ENCODE results near the gene KCNK5.

KCNK5 gene

DNA sequence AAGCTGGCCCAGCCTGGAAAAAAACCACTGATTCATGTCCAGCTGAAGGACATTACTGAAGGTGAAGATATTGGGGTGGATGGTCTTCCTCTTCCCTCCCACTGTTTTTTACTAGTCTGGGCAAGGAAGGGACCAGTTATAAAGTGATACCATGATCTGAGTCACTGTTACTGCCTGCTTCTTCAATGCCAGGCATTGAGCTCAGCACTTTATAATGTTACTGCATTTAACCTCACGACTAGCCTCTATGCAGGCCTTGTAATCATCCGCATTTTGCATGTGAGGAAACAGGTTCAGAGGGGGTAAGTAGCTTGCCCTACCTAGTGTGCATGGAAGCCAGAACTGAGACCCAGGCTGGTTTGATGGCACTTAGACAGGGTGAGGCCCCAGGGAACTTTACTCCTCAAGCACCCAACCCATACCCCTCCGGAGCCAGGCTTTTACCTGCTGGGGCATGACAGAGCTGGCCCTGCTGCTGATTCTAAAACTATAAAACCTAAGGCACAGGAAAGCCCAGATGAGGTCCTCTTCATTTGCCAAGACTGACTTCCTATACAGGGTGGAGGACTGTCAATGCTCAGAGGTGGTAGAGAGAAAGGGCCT is 11.0 kb upstream of the KCNK5 start:
- no peak for DNase-seq

DNA sequence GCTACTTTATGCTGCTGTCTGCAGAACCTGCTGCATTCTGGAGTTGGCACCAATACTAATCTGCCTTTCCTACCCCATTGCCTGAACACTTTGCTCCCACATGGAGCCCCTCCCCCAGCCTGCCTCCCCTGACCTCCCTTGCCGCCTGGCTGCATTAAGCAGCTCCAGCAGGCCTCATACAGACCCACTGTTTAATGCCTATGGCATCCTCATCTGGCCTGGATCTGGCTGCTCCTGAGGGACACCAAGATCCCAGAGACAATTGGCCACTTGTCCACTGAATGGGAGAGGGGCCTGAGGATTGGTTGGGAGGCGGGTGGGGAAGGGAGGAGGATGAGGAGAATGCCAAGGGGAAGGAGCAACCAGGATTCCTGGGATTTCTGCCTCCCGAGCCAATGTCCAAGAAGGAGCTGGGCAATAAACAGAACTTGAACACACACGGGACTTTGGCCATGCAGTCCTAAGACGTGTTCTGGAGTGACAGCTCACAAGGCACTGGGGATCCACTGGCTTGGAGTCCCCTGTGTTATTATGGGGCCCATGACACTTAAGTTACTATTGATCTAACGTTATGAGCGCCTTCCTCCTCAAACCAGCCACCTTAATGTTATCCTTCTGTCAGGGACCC is 10.4 kb upstream of the KCNK5 start:
- DNase-seq, result no peak

DNA sequence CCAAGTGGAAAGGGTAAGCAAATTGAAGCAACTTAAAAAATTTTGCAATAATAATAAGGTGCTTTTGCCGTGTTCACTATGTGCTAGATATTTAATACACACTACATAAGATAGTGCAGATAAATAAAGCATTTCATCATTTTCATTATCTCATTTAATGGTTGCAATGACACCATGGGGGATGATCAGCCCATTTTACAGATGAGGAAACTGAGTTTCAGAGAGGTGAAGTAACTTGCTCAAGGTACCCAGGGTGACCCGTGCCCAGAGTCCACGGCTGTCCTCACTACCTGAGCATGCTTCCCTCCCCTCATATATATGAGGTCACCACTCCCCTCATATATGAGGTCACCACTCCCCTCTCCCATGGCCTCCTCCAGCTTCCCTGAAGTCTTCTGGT is 7.5 kb upstream of the KCNK5 start:
- no peak for DNase-seq

DNA sequence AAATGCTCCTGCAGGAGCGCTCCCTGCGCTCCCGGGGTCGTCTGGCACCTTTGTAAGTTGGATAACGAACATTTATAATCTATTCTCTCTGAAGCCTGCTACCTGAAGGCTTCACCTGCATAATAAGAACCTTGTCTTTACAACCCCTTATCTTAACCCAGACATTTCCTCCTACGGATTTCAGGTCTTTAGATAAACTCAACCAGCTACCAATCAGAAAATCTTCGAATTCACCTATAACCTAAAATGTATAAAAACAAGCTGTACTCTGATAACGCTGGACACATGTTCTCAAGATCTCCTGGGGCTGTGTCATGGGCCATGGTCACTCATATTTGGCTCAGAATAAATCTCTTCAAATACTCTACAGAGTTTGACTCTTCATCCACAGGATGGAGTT is 4.1 kb upstream of the KCNK5 start:
- DNase-seq, result no peak

DNA sequence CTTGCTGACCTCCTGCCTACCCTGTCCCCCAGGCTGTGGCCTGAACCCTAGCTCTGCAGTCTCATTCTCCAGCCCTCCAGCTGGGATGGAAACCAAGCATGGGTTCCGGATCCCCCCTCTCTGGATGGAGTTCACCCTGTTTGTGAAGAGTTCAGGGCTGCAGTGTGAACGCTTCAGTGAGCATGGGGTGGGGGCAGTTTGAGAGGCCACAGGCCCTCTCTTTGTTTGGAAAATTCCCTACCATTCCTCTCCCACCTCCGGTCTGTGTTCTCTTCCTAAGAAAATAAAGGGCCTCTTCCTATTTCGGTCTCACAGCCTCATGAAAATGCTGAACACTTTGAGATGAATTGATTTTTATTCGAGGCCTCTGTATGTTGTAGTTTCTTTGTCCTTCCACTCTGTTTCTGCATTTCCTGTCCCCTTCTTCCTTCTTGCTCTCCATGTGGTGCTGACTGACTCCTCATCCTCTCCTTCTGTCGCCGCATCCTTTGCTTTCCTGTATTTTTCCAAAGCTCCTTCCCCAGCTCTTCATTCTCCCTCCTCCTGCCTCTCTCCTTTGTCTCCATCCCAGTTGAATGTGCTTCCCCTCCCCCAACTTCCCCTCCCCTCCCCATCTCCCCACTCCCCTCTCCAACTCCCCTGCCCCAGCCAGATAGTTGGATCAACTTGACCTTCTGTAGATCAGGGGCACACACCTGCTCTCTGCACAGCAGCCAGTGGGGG is 2.4 kb upstream of the KCNK5 start:
- DNase-seq, result no peak

DNA sequence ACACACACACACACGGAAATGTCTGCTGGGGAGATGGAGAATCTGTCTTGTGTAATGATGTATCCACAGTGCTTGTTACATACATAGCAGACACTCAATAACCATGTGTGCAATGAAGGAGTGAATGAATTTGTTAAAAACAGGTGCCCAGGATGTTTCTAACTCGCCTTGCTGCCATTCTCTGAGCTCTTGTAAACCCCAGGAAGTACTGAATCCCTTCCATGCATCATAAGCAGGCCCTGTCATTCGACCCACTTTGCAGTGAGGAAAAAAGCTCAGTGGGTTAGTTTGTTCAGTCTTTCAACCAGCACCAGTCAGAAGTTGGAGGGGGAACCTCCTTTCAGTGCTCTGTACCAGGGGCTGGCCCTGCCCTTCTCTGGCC is 1.4 kb upstream of the KCNK5 start:
- DNase-seq, result no peak

DNA sequence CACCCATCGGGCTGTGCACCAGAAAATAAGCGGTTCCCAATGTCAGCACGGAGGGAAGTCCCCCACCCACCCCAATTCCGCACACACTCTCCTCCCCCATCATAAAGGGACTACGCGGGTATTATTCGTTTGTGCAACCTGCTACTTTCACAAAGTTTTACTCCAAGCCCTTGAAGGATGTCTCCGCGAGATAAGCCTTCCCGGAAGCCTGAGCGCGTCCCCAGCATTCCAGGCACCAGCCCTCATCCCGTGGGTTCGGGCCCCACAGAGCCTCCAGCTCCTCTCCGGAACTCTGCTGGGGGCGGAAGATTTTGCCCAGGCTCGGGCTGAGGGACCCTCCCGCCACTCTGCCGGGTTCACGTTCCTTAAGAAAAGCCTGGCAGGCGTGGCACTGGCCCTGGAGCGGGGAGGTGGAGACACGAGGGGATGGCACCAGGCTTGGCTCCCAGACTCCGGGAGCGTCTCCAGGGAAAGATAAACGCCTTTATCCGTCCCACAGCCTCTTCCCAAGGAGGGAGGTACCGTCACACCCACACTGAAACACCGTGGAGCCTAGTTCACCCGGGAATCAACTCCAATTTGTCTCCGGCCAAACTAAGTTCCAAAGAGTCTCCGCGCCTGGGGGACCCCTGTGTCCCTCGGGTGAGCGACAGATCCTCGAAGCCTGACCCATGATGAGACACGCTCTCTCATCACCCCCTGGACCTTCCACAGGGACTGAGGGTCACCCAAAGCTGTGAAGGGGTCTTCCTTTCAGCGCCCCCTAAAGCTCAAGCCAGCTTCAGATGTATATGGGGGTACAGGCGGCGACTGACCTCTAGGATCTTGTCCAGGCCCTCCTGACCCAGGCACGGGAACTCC is 934 bp downstream of the KCNK5 start:
- DNase-seq, result no peak

DNA sequence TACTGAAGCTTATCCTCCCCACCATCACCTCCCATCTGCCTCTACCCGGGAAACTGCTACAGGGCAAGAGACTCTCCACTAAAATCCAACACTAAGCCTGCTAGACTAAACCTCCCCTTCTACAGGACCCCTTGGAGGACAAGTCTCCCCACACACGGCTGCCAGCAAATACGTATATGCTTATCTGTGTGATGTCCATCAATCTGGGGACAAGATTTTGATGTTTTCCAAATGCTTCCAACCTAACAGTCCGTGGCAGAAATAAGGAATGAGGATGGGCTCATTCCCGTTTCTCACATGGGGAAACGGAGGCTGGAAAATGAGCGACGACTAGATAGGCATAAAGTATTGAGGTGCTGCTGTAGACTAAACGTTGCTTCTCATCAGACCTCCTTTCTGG is 1.8 kb downstream of the KCNK5 start:
- no peak for DNase-seq

DNA sequence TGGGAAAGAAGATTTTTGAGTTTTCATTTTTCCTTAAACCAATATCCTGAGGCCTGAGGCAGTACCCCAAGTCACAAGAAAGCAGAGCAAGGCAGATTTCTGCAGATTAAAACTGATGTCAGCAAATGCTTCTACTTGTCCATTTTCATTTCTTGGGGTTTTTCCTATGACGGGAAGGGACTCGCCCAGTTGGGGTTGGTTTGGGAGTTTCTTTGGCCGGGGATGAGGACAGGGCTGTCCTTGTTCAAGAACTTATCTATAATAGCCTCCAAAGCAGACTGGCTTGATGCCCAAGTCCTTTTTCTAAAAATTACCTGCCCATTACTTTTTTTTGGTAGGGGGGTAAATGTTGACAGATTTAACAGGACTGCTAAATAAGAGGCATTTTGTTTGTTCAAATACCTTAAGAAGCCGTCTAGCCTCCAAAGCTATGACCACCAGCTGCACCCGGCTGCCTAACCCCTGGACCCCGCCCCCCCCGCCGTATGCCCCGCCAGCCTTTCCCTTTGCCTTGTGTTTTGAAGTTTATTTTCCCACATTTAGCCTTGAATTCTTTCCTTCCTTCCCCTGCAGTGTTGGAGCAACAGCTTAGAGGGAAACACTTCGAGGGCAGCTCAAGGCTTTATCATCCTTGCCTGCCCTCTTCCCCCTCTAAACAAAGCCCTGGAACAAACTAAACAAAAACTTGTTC is 2.5 kb downstream of the KCNK5 start:
- no peak for DNase-seq

DNA sequence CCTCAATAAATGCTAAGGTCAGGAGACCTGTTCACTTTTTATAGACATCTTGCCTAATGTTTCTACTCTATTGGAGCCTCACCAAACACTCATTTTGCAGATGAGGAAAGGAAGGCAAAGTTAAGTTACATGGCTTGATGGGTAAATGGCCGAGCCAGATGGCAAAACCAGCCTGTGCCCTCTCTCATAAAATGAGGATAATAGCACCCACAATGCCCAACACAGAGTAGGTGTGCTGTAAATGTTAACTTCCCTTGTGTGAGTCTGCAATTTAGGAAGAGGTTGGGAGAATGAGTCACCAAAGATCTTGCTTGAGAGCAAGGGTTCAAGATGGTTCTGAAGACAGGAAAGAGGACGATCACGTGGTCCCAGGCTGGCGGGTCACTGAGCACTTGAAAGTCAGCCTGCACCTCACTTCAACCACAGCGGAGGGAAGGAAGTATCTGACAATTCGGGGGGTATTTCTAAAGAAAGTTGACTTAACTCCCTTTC is 3.3 kb downstream of the KCNK5 start:
- DNase-seq, result no peak

DNA sequence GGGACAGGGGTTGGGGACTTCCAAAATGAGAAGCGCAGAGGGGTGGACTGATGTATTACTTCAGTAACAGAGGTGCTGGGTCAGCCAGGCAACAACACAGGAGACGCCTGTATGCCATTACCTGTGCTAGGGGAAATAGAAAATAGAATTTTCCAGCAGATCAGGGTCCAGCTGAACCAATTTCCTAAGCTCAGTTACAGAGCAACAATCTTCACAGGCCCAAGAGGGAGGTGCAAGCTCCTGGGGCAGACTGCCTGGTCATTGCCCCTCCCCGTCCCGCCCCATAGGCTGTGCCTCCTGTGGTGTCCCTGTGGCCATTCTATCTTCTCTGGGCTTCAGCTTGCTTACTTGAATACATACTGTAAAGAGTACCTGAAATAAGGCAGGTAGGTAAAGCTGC is 3.7 kb downstream of the KCNK5 start:
- DNase-seq, result no peak

DNA sequence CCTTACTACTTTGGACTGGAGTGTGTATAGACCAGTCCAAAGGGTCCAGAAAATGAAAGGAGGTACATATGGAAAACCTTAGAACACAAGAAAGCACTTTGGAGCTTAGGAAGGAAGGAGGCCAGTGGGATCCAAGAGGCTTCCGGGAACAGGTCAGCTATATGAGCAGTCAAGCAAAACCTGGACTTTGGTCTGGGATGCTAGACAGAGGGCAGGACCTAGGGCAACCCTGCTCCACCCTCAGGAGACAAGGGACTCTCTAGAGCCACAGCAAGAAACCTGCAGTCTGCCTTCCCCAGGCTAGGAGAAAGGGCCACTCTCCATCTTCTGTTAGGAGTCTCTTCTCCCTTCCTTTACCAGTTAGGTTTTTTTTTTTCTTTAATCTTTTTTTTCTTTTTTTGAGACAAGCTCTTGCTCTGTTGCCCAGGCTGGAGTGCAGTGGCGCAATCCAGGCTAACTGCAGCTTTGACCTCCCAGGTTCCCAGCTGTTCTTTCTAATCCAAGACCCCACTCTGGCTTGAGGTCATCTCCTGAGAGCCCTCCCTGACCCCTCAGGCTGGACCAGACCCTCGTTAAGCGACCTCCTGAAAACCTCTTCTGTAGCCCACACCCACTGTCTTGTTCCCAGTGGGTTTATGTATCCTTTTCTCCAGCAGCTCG is 4.6 kb downstream of the KCNK5 start:
- DNase-seq, result no peak

DNA sequence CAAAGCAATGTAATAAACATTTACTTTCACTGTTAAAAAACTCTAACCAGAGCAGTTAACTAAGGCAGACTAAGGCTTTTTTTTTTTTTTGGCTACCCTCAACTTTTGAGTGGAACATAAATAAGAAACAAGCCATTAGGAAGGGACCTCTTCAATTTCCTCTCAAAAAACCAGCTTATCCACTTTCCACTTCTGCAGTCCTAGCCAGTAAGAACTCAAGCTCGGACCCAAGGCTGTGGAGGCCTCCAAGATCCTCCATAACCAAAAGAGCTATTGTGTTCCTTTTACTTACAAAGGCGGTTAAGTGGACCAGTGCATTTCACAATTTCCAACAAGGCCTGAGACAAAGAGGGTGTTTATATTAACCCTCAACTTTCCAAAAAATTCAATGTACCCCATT is 5.3 kb downstream of the KCNK5 start:
- DNase-seq, result no peak

DNA sequence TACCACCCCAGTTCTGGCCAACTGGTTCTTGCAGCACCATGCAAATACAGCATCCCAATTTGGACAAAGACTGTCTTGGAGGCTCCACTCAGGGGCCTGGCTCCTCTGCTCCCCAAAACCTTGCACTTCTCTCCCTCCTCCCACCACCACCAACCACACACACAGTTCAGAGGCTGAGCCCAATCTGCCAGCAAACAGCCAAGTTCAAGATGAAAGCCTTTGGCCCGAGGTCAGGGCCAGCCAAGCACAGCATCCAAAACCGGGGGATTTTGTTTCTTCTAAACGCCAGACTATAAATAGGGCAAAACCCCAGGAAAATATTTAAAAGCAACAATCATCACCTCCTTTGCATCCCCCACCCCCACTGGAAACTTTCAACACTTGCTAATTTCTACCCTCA is 5.7 kb downstream of the KCNK5 start:
- DNase-seq, result no peak

DNA sequence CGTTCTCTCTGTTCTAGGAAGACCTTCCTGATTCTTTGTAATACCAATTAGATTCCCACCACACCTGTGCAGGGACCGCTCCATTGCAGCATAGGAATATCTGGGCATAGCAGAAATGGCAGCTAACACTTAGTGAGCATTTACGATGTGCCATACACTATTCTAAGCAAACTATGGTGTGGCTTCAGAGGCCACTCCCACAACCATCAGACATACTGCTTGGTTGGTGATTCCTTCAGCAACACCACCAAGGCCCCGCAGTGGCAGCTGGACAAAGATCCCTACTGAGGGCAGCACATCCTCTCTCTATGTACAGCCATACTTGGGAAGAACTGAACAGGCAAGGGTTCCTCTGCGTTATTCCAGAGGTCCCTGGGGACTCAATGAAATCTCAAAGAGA is 6.2 kb downstream of the KCNK5 start:
- no peak for DNase-seq

DNA sequence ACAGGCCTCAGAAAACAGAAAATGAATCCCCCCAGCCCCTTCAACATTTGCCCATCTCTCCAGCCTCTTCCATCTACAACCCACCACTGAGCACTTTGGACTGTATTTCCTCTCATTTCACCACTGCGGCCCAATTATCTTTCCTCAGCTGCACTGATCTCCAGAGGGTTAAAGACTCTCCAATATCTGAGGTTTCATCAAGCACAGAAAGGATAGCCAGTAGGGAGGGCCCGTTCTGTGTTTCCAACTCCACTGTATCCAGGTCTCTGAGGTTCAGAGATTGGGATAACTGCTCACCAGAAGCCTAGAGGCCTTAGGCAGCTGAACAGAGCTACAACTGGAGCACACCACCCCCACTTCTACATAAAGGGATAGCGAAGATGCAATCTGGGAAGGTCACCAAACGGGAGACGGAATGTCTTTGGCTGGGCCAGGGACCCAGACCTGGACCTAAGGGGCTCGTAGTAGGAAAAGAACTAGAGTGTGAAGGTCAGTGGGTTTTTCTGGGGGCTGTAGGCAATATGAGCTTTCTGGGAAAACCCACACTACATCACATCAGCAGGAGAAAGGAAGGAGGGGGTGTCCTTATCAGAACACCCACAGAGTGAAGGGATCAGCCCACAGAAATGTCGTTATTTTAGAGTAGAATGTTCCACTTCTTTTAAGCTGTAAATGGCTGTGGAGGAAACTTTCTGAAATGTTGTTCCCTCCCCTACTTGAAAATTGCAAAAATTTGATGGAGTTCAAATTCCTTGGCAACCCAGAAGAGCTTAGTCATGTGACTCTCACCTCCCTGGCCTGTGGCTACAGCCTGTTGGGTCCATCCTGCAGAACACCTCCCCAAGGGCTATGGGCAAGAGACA is 7.3 kb downstream of the KCNK5 start:
- DNase-seq, result no peak

DNA sequence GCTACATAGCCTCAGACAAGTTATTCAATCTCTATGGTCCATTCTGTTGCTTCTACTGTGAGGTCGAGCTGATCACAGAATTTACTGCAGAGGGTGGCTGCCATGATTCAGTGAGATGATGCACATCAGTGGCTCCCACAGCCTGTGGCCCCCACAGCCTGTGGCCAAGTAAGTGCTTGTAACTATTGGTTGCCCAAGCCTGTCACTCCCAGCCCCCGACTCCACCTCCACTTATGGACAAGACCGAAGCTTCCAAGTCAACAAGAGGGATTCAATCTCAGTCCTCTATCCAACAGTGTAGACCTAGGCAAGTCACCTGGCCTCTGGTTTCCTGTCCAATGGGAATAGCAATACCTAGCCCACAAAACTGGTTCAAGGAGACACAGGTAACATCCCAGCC is 8.2 kb downstream of the KCNK5 start:
- no peak for DNase-seq

DNA sequence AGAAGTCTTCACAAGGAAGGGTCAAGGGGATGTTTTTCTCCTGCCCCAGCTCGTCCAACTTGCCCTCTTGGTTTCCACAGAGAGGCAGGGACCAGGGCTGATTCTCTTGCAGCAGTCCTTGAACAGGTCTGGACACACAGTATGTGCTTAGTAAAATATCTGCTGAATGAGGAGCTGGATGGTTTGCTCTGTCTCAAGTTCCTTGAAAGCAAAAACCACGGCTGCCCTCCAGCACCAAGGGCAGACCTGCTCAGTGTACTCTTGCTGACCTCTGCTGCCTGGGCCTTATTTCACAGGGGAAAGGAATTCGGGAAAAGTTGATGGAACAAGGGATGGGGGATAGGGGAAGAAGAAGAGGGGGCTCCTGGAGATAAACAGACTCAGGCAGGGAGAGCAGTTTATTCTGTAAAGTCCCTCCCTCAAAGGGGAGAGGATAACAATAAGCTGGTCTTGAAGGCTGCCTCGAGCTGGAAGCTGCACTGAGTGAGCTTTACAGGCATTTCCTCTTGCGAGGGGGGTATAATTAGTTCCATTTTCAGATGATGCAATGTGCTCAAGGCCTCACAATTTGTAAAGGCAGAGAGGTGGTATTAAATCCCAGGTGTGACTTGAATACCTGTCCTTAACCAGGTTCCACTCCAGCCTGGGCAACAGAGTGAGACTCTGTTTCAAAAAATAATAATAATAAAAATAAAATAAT is 10.3 kb downstream of the KCNK5 start:
- no peak for DNase-seq

DNA sequence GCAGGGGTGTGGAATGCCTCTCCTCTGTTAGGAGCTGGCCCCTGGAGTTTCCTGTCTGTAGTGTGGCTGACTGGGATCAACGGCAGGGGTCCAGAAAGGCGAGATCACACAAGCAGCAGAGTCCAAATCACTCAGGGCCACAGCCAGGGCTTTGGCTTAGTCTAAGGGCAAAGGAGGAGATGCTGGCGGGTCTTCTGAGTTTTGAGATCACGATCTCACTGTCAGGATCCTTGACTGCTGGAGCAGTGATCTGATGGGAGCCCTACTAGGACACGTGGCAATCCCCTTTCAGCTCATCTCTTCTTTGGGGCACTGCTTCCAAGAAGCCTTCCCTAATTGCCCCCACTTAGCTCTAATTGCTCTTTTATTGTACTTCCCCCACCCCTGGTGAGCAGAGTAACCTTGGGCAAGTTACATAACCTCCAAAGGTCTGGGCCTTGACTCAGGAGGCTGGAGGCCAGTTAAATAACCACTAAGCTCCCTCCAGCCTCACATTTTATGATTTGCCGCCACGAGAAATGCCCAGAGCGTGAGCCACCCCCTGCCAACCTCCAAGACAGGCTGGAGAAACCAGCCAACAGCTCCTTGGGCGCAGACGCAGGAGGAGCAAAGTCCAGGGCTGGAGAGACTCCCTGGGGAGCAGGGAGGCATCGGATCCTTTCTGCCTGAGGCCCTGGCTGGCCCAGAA is 12.0 kb downstream of the KCNK5 start:
- no peak for DNase-seq

DNA sequence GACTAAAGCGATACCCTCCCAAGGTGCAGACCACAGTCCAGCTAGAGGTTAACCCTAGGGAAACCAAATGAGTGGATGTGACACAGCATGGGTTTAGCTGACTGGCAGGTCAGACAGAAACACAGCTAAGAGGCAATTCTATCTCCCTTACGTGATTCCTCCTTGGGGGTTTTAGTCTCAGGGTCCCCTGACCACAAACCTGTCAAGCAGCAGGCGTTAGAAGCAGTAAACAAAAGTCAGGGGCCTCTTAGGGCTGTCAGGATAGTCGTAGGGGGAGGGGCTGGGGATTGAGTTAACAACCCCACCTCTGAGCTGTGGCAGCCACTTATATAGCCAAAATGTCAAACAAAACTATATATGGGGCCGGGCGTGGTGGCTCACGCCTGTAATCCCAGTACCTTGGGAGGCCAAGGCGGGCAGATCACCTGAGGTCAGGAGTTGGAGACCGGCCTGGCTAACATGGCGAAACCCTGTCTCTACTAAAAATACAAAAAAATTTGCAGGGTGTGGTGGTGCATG is 13.6 kb downstream of the KCNK5 start:
- no peak for DNase-seq
